Endothelial cell of umbilical vein (primary cell): ENCODE measurements around the gene SDHB. TPM values are rescaled to one million over a fixed set of nuclear protein-coding genes. Genes with fewer than 3 reads are reported as not detected.

Experiments used
- BruUV-seq: library from RNA; stranded (reverse); fragments of 400-500 nt; replicated peaks from 2 replicates; lab custom pipeline; 2021; lab: Mats Ljungman, UMichigan
- CTCF ChIA-PET: fragments of 300-600, 350-600 bp; sonication (Branson Sonifier 250); formaldehyde crosslinking; loops from one replicate; lab custom pipeline; 2021; ENCODE audit warnings: antibody characterized with exemption, inconsistent platforms; lab: Charles Lee
- POLR2A ChIA-PET: fragments of 300-600, 350-600 bp; sonication (Branson Sonifier 250); formaldehyde crosslinking; loops from one replicate; lab custom pipeline; 2021; ENCODE audit warnings: antibody characterized with exemption, inconsistent platforms; lab: Charles Lee
- DNase-seq: peaks from one replicate; pipeline ENCODE4 v3.0.0-alpha.2; 2011; ENCODE audit warnings: low read depth, low spot score
- FAIRE-seq: peaks from 2 replicates; lab custom pipeline; 2011; peaks lifted over from hg19 to GRCh38; lab: Jason Lieb, UNC
- H2AFZ ChIP-seq: 2 replicates; pipeline ENCODE4 v1.6.0; 2012; ENCODE audit warnings: low read depth, low read length, control low read depth, inconsistent platforms
- H3K27ac ChIP-seq: 2 replicates; pipeline ENCODE4 v1.5.1; 2011; ENCODE audit warnings: low read depth, mild to moderate bottlenecking, control low read depth, low read length, moderate library complexity; ENCODE audit not compliant: insufficient read depth
- H3K27me3 ChIP-seq, 2 experiments: 2 replicates each; pipeline versions ENCODE4 v1.6.0 to v1.6.1; 2011; ENCODE audit warnings: low read length in 2 of 2, mixed read lengths in 1 of 2; ENCODE audit not compliant: control insufficient read depth in 2 of 2, insufficient read depth in 2 of 2
- H3K36me3 ChIP-seq, 2 experiments: 2 replicates in 1 of 2; 3 replicates in 1 of 2; pipeline ENCODE4 v1.5.1; 2011; ENCODE audit warnings: low read length in 2 of 2, mild to moderate bottlenecking in 1 of 2, moderate library complexity in 1 of 2; ENCODE audit not compliant: control insufficient read depth in 2 of 2, insufficient read depth in 2 of 2; ENCODE audit errors: extremely low read depth in 1 of 2
- H3K4me1 ChIP-seq: 3 replicates; pipeline ENCODE4 v1.5.1; 2011; ENCODE audit warnings: mild to moderate bottlenecking, low read length; ENCODE audit not compliant: control insufficient read depth, insufficient read depth; ENCODE audit errors: extremely low read depth
- H3K4me2 ChIP-seq: 2 replicates; pipeline ENCODE4 v1.6.1; 2011; ENCODE audit warnings: low read length, control low read depth, mixed read lengths; ENCODE audit not compliant: insufficient read depth
- H3K4me3 ChIP-seq, 3 experiments: fragments of 200-600 bp in 1 of 3; sonication (generic), shearing (Covaris generic) in 1 of 3; replicated peaks in 1 of 3; 2 replicates each; pipeline ENCODE4 v1.5.1; 2011 to 2016; ENCODE audit warnings: control low read depth in 3 of 3, low read length in 3 of 3, mild to moderate bottlenecking in 2 of 3, inconsistent platforms in 1 of 3, low read depth in 1 of 3, moderate library complexity in 1 of 3; ENCODE audit not compliant: insufficient read depth in 1 of 3
- H3K79me2 ChIP-seq: 2 replicates; pipeline ENCODE4 v1.6.0; 2012; ENCODE audit warnings: low read length, inconsistent platforms; ENCODE audit not compliant: control insufficient read depth, insufficient read depth
- H3K9ac ChIP-seq: replicated peaks from 2 replicates; pipeline ENCODE3; 2011; ENCODE audit warnings: low read length, control low read depth; ENCODE audit not compliant: insufficient read depth; ENCODE audit errors: extremely low read depth
- H3K9me1 ChIP-seq: replicated peaks from 3 replicates; pipeline ENCODE4 v1.6.0; 2011; ENCODE audit warnings: mild to moderate bottlenecking, low read length; ENCODE audit not compliant: control insufficient read depth, insufficient read depth; ENCODE audit errors: extremely low read depth
- H3K9me3 ChIP-seq: replicated peaks from 2 replicates; pipeline ENCODE4 v1.5.1; 2012; ENCODE audit warnings: low read length, inconsistent platforms; ENCODE audit not compliant: control insufficient read depth, insufficient read depth
- H4K20me1 ChIP-seq: replicated peaks from 2 replicates; pipeline ENCODE3; 2011; ENCODE audit warnings: mild to moderate bottlenecking, low read length; ENCODE audit not compliant: control insufficient read depth, insufficient read depth; ENCODE audit errors: extremely low read depth
- CTCF ChIP-seq, 2 donors: IDR thresholded peaks; 1 replicate in 1 of 2; 2 replicates in 1 of 2; pipeline ENCODE4 v1.5.1; 2011; ENCODE audit warnings: low read length in 2 of 2, mild to moderate bottlenecking in 2 of 2, moderate library complexity in 2 of 2, control low read depth in 1 of 2, inconsistent platforms in 1 of 2, low read depth in 1 of 2; ENCODE audit not compliant: insufficient read depth in 1 of 2; ENCODE audit errors: extremely low read depth in 1 of 2
- EZH2 ChIP-seq: IDR thresholded peaks from 2 replicates; pipeline ENCODE4 v1.6.1; 2012; ENCODE audit warnings: borderline replicate concordance, low read depth, mild to moderate bottlenecking, moderate library complexity, low read length, inconsistent platforms; ENCODE audit not compliant: severe bottlenecking
- FOS ChIP-seq: IDR thresholded peaks from 2 replicates; pipeline ENCODE4 v1.6.1; 2011; ENCODE audit warnings: mild to moderate bottlenecking, low read length, moderate library complexity, borderline replicate concordance; ENCODE audit not compliant: insufficient read depth
- GATA2 ChIP-seq: IDR thresholded peaks from 2 replicates; pipeline ENCODE4 v1.7.0; 2011; ENCODE audit warnings: low read depth, mild to moderate bottlenecking, moderate library complexity, mixed read lengths, low read length; ENCODE audit not compliant: insufficient read length, insufficient read depth
- JUN ChIP-seq: IDR thresholded peaks from 2 replicates; pipeline ENCODE4 v1.6.1; 2011; ENCODE audit warnings: borderline replicate concordance, low read depth; ENCODE audit not compliant: insufficient read length, insufficient read depth
- MAX ChIP-seq: IDR thresholded peaks from 2 replicates; pipeline ENCODE4 v1.6.1; 2011; ENCODE audit not compliant: insufficient read depth, insufficient read length
- MYC ChIP-seq: IDR thresholded peaks from one replicate; pipeline ENCODE4 v1.6.1; 2011; ENCODE audit warnings: mild to moderate bottlenecking, low read depth, low read length
- dilution Hi-C: fragments of 300-500 bp; cut with MboI; formaldehyde crosslinking; loops from one replicate; pipeline ENCODE4 v1.15.0; 2019; ENCODE audit warnings: low sequenced_read_pairs; ENCODE audit not compliant: extremely low pct_ligation_motif_present
- intact Hi-C: fragments of 100-400 bp; cut with micrococcal nuclease; formaldehyde crosslinking; loops from one replicate; pipeline ENCODE4 v1.10.0; 2022
- polyA plus RNA-seq, 4 experiments: library from polyadenylated mRNA; depleted of rRNA in 3 of 4; stranded (reverse) in 3 of 4; unstranded in 1 of 4; fragments of >200 nt; gene quantifications; 2 replicates each; pipeline versions ENCODE4 v1.2.1 to v1.2.3, GENCODE V29; 2011 to 2012; ENCODE audit warnings: missing spikeins in 1 of 4
- total RNA-seq: library from RNA; stranded (reverse); gene quantifications from 2 replicates; pipeline ENCODE4 v1.2.3, GENCODE V29; 2021

Gene SDHB
- total and polyA plus RNA-seq, 2 donors (not counting 3 experiments of a cell fraction or from before 2014, with no cell fraction given), result 96.2 to 98.1 TPM

GRCh38 chr1:16982902-16983301 lies 70.9 kb downstream of the SDHB start:
- H3K9ac ChIP-seq, result no peak overlapping the region
- no peaks in the 10 kb centered on the region for H3K9me3 ChIP-seq
- H3K36me3 ChIP-seq, result peaks cover 0 to 5% of the 10 kb centered on the region in 2 experiments
- peaks cover 24% of the 10 kb centered on the region for H3K4me1 ChIP-seq
- dilution Hi-C loops, result no loop called here
- ChIA-PET CTCF (interaction anchor here (1.4 to 1.6 kb wide), 2 partner anchors 22 to 27 kb away, joined by 3 to 5 read pairs; no protein-coding TSS in a partner anchor), POLR2A (no interaction called here)
- intact Hi-C loops, result no loop called here
- H4K20me1 ChIP-seq, result no peaks in the 10 kb centered on the region
- H3K27ac ChIP-seq, result no peak overlapping the region
- H2AFZ ChIP-seq, result no peak overlapping the region
- no peak overlapping the region for H3K4me3 ChIP-seq
- H3K9me1 ChIP-seq, result no peaks in the 10 kb centered on the region
- no peaks in the 10 kb centered on the region for H3K79me2 ChIP-seq
- no TSS peak for BruUV-seq
- H3K4me2 ChIP-seq, result no peak overlapping the region
- FAIRE-seq (no peak), DNase-seq (no peak)
- TF ChIP-seq EZH2 (no peak), FOS (no peak), JUN (no peak), MYC (no peak), MAX (no peak), GATA2 (no peak), CTCF (IDR thresholded peaks at IDR 0.05; ENCODE audit: extremely low read depth in 1 of 2, insufficient read depth in 1 of 2, low read depth in 1 of 2, low read length in 2 of 2) (no peak)
- no peaks in the 10 kb centered on the region for H3K27me3 ChIP-seq
